ENCODE measurements around the gene SLC51B.

DNA sequence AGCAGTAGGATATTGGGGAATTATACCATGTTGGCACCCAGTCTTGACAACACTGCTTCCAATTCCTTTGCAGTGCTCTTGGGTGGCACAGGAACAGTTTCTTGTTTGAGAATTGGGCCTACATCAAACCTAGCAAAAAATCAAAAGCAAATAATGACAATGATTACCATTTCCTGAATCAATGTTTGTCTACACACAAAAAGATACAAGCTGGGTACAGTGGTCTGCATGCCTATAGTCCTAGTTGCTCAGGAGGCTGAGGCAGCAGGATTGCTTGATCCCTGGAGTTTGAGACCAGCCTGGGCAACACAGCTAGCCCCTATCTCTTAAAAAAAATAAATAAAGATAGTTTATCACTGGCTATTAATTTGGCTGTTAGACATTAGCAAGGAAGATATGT is 23.7 kb upstream of the SLC51B start:
- TF ChIP-seq POLR2A (IDR thresholded peaks at IDR 0.05; ENCODE audit: low read length), result no peak
- TF ChIP-seq GATA1 (IDR thresholded peaks at IDR 0.05; ENCODE audit: low read depth, low read length), result no peak

Measured in erythroblast (primary cell).